Measurements from ENCODE around the gene PLXNA2.

The PLXNA2 gene

DNA sequence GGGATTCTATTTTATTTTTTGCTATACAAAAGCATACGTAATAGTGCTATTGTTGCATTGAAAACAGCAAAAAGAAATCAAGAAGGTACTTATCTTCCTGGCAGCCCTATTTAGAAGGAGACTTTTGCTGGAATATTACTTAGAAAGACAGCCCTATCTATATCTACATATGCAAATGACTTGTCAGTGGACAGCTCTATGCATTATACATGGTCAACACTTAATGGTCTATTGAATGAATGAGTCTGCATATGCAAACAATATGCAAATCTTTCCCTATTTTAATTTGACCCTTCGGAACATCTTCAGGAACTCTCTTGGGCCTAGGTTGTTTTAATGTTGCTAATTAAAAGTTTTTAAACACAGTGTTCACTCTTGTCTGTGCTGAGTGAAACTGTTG, 110.8 kb downstream of the PLXNA2 start:
- DNase-seq = no peak

DNA sequence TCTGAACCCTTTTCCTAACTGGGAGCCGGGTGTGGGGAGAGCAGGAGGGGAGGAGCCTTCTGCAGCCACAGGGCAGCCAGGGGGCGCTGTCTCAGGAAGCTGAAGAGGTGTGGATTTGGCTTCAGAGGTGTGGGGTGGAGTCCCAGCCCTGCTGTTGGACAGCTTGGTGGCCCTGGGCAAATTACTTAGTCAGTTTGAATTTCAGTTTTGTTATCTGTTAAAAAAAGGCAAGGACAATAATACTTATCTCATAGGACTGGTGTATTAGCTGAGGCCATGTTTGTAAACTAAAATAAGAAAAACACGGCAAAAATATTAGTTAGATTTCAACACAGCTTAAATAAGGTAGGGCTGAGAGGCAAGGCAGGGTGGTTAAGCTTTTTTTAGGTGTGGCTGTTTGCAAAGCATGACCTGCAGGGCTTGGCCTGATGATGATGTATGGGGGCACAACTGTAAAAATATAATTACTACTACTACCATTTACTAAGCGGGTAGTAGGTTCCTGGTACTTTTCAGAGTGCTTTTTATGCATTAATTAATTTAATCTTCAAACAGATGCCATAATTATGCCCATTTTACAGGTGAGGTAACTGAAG, 111.8 kb downstream of the PLXNA2 start:
- DNase-seq = no peak

- DNase-seq = no peak
These were observed 112.4 kb downstream of the PLXNA2 start for GRCh38 chr1:208131621-208132286.

DNA sequence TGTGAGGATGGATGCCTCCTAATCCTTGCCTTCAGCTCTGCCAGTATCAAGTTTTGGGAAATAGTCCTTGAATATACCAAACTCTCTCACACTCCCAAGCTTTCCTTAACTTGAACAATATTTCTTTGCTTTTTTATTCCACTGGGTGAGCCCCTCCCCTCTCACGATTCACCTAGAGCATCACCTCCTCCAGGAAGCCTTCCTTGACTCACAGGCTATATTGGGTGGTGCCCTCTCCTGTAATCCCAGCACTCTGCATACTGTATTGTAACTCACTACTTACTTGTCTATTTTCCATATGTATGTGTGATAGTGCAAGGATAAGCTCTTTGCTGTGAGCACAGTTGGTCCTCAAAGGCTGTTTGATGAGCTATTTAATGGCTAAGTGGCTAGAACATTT, 114.7 kb downstream of the PLXNA2 start:
- DNase-seq = no peak

DNA sequence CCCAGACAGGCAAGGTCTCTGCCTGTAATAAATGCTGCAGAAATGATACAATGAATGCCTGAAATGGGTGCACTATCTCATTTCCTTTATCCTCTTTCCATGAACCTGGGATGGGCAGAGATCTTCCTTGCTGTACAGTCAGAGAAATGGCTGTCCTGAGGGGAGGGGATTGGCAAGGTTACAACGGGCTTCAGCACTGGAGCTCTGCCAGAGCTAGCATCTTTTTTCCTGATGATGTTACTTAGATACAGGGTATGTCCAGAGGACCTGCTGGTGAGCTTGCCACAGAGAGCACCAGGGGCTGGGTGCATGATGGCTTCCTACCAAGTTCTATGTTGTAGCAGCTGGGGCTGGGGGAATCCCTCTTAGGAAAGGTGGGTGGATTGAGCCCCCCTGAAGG, 115.1 kb downstream of the PLXNA2 start:
- no peak for DNase-seq

DNA sequence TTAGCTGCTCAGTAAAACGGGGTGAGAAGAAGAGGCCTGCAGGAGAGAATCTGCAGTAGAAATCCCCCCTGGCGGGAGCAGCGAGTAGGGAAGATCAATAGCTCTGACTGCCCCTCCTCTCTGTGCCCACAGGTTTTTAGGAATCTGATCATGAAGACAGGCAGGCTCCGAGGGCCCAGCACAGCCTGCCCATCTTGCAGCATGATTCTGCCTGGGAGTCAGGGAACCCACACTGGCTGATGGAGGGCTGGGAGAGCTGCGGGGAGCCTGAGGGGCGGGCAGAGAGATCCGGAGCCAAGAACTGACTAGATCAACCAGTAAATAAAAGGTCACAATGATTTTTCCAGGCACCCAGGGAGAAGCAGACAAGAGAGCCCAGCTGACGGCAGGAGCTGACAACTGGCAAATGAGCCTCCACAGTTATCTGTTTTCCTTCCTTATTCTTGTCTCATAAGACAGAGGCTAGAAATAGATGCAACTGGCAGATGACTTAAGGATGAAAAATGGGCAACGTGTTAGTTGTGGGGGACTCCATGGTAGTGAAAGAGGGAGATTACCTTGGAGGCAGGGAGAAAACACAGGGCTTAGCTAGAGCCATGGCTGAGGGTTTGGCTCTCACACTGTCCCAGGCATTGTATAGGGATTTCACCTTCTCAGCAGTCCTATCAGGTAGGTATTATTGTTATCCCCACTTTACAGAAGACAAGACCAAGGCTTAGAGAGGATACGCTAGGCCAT, 116.2 kb downstream of the PLXNA2 start:
- DNase-seq = no peak

GRCh38 chr1:208127284-208127683, 116.9 kb downstream of the PLXNA2 start:
- no peak for DNase-seq

DNA sequence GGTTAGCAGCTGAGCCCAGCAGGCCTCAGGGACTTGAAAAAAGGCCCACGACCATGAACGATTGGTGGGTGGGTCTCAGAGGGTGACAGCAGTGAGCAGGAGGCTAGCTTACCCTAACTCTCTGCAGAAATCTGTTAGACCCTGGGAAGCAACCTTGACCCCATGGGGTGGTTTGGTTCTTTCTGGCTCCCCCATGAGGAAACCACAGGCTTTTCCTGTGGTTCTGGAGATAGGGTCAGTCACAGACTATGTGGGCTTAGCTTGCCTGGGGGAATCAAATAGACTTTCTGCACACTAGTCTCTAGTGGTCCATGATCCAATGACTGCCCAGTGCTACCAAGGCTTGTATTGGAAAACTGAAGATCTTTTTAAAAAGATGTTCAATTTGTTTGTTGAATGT, 118.1 kb downstream of the PLXNA2 start:
- no peak for DNase-seq

- no peak for DNase-seq
These were observed 121.4 kb downstream of the PLXNA2 start for GRCh38 chr1:208122612-208123358.

DNA sequence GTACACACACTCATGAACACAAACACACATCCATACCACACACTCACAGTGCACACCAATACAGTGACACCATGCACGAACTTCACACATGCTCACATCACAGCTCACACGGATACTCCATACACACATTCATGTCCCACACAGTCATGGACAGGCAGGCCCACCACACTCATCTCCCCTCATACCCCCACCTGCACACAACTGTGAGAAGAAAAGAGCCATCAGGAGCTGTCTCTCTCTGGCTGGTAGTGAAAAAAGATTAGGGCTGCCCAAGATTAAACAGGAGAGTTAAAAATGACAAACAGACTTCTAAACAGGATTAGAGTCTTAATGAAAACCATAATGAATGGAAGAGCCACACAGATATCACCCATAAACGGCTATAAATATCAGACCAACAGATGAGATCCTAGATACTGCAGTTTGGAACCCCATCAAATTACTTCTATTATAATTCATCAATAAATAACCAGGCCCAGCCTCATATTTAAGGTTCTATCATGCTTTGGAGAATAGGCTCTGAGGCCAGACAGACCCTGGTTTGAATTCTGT, 122.3 kb downstream of the PLXNA2 start:
- DNase-seq = no peak

- DNase-seq = no peak
These were observed 123.8 kb downstream of the PLXNA2 start for GRCh38 chr1:208120431-208120790.

DNA sequence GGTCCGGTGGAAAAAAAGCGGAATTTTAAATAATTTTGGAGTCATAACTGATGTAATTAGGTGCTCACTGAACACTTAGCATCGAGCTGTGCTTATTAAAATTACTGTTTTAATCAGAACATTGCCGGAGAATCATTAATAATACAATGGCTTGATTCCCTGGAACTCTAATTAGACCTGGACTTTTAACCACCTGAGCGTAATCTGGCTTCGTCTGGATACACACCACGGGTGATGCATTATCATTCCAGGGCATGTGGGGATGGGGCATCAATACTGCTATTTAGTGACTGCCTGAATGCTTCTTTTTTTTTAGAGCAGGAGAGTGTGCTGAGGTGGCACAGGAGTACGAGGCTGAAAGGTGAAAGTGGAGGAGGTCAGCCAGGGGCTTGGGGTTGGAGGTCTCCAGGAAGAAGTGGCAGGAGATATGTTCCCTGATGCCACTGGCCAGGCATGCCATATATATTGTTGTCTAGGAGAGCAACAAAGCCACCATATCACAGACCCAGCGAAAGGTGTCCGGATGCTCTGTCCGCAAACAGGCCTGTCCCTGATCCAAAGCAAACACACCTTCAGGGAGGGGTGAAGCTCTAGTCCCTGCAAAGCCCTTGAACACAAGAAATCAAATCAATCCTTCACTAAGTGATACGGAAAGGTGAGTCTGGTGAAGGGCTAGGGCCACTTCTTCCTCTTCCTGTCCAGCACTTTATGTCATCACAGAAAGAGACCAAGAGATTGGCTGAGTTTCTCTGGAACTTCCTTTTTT, 125.2 kb downstream of the PLXNA2 start:
- DNase-seq = no peak

DNA sequence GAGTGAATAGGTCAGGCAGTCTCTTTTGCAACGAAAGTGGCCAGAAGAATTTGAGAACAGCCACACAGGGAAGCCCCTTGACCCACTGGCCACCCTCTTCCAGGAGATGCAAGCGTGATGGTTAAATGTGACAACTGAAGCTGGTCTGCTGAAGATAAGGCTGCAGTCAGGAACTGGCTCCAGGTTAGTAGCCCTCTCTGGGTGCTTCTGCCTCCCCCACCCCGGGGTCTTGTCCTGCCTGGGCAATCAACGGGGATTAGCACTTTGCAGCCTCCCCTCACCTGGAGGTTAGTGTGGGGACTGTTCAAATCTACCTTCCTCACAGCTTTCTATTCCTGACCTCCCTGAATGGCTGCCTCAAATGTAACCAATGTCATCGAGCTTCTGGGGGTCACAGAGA, 125.9 kb downstream of the PLXNA2 start:
- no peak for DNase-seq

- no peak for DNase-seq
These were observed 126.4 kb downstream of the PLXNA2 start for GRCh38 chr1:208117826-208118225.

GRCh38 chr1:208117409-208117808, 126.8 kb downstream of the PLXNA2 start:
- no peak for DNase-seq

- DNase-seq = no peak
These were observed 128.1 kb downstream of the PLXNA2 start for GRCh38 chr1:208115924-208116640.

DNA sequence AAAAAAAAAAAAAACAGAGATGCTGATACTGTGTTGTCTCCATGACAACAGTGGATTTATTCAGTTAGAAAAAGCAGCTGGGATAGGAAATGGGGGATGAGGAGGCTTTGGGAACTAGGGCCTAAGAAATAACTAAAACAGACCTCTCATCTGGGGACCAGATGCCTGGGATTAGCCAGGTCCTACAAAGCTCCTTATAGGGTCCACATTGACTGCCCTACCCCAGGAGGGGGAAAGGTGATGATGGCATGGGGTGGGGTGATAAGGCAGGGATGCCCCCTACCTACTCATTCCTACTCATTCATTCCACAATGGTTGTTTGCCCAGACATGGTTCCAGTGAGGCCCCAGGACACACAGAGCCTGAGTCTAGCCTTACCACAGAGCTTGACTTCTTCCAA, 131.2 kb downstream of the PLXNA2 start:
- DNase-seq = no peak

DNA sequence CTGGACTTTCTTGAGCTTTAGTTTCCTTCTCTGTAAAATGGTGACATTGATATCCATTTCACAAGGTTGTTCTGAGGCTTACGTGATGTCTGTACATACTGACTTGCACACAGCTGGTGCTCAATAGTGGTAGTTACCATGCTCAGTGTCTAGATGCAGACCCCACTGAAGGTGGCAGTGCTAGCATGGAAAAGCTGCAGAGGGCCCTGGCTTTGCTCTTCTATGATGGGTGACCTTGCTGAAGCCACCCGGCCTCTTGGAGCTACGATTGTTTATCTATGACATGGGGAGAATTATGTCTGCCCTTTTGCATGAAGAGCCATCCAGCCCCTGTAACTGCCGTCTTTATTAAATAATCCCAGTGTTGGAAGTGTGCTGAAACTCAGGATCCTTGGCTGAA, 131.8 kb downstream of the PLXNA2 start:
- DNase-seq = no peak

DNA sequence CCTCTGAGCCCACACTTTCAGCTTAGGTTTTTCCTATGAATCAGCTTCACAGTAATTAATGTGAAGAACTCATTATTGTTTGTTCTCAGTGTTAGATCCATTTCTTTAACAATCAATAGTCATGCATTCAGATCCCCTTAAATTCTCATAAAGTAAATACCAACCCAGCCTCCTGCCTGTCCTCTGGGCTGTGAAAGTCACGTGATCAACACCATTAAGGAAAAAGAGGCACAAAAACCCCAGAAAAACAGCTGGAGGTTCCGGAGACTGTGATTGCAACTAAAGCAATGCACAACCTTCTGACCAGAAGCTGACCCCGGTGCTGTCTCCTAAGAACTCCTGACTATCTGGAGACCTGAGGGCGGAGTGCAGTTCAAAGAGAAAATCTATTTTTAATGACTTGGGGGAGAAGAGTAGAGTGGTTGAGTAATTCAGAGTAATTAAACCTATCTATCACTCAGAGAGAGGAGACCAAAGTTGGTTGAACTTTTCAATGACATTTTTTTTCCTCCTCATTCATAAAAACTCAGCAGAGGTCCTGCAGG, 132.5 kb downstream of the PLXNA2 start:
- DNase-seq = no peak

DNA sequence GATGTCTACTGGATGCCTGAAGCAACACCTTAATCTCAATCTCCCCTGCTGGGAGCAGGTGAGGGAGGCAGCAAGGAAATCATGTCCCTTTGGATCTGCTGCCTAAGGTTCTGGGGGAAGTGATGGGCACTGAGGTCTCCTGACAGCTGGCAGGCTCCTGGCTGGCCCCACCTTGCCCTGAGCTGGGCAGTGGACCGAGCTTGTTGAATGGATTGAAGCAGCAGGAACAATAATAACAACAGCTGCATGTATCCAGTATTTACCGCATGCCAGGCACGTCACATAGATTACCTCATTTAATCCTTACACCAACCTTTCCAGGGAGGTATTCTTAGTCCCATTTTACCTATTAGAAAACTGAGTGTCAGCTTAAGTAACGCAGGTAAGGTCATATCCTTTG, 133.9 kb downstream of the PLXNA2 start:
- DNase-seq = no peak

DNA sequence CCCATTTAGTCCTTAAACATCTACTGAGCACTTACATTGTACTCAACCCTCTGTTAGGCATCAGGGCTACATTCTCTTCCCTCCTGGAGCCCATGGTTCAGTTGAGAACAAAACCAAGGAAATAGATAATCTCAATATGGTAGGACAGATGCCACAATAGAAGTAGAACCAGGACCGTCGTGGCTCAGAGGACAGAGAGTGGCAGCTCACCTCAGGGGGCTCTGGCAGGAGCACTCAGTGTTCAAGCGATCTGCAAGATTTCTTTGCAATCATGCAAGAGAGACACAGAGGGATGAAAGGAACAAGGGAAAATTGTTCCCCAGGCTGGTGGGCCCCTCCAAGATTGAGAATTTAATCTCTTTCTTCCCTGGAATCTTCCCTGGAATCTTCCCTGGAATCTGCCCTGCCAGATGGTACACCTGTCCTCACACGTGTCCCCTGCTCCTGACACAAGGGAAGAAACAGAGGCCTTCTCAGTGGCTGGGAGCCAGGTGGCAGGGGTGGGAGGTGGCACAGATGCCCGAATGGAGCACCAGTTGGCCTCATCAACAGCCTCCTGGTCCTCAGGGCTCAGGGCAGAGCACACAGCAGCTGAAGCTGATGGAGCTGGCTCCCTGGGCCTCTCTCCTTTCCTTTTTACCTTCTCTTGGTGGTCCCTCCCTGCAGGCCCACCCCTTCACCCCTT, 135.4 kb downstream of the PLXNA2 start:
- DNase-seq = no peak

All from SIG-M5 (cell line).